ENCODE results near the gene TNS3. TPM values are rescaled to one million over a fixed set of nuclear protein-coding genes. Genes with fewer than 3 reads are reported as not detected.
"Not testable (repeated sequence)": the region's sequence is repeated elsewhere in the genome, so short reads cannot be mapped to it uniquely, and the experiment has no call there.

Gene TNS3
- total RNA-seq, 3 donors from 2014 or later: 2.6 to 3.4 (median 3.2) TPM

- DNase-seq (no peak), ATAC-seq (no peak)
- Mint-ChIP-seq H3K4me3 (no peak overlapping the region), H3K36me3 (ENCODE audit: insufficient read depth) (no peaks in the 10 kb centered on the region), H3K4me1 (ENCODE audit: low read depth) (no peaks in the 10 kb centered on the region), H3K27me3 (ENCODE audit: low read depth) (no peaks in the 10 kb centered on the region), H3K9me3 (peaks cover 3% of the 10 kb centered on the region)
Observed at GRCh38 chr7:47550788-47551470, 31.0 kb downstream of the TNS3 start.

DNA sequence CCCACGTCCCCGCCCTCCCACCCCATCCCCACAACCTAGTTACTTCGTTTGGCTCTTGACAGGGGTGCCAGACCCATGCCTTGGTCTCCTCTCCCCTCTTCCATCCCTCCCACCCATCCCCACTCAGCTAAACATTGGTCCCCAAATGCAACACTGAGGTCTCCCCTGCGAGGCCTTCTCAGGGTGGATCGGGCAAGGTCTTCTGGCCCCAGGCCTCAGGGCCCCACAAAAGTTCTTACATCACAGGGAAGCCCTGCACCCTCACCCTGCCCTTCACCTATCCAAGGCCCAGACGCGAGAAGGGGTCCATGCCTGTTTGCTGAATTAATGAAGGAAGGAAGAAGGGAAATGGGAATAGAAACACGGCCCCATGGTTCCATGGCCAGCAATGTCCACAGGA lies 32.0 kb downstream of the TNS3 start:
- Mint-ChIP-seq H3K4me3 (no peak overlapping the region), H3K4me1 (ENCODE audit: low read depth) (no peaks in the 10 kb centered on the region), H3K27me3 (ENCODE audit: low read depth) (no peaks in the 10 kb centered on the region), H3K36me3 (ENCODE audit: insufficient read depth) (no peaks in the 10 kb centered on the region), H3K9me3 (peaks cover 3% of the 10 kb centered on the region)
- no peak for DNase-seq
- ATAC-seq: no peak

DNA sequence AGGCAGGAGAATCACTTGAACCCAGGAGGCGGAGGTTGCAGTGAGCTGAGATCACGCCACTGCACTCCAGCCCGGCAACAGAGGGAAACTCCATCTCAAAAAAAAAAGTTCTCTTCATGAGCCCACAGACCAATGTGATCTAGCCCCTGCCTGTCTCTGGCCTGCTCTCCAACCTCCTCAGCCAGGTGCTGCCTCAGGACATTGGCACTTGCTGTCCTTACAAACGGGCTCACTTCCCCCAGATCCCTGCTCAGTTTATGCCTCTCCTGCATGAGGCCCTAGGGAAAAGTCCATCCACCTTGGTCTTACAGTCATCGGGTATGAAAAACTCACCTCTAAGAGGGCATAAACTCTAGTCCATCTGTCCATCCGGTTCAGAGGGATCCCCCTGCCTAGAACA lies 32.5 kb downstream of the TNS3 start:
- H3K9me3 Mint-ChIP-seq: peaks cover 3% of the 10 kb centered on the region
- H3K4me1 Mint-ChIP-seq (ENCODE audit: low read depth): no peaks in the 10 kb centered on the region
- DNase-seq (no peak), ATAC-seq (no peak)
- H3K27me3 Mint-ChIP-seq (ENCODE audit: low read depth): no peaks in the 10 kb centered on the region
- no peaks in the 10 kb centered on the region for H3K36me3 Mint-ChIP-seq (ENCODE audit: insufficient read depth)
- H3K4me3 Mint-ChIP-seq: no peak overlapping the region

DNA sequence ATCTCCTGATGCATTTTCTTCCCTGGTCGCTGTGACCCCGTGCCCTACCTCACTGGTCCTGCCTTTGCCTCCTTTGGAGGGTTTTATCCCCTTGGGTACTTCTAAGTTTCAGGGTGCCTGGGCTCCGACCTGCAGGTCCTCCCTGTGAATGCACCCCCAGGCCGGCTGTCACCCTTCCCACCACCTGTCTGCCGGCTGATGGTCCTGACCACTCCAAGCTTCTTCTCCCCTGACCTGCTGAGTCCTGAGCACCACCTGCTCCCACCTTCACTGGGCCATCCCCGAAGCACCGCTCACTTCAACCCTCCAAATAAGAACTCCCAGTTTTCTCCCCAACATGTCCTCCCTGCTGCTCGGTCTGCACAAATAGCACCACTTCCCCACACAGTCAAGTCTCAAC lies 33.4 kb downstream of the TNS3 start:
- peaks cover 3% of the 10 kb centered on the region for H3K9me3 Mint-ChIP-seq
- H3K36me3 Mint-ChIP-seq (ENCODE audit: insufficient read depth): no peaks in the 10 kb centered on the region
- no peaks in the 10 kb centered on the region for H3K27me3 Mint-ChIP-seq (ENCODE audit: low read depth)
- no peaks in the 10 kb centered on the region for H3K4me1 Mint-ChIP-seq (ENCODE audit: low read depth)
- no peak overlapping the region for H3K4me3 Mint-ChIP-seq
- no peak for ATAC-seq
- no peak for DNase-seq

DNA sequence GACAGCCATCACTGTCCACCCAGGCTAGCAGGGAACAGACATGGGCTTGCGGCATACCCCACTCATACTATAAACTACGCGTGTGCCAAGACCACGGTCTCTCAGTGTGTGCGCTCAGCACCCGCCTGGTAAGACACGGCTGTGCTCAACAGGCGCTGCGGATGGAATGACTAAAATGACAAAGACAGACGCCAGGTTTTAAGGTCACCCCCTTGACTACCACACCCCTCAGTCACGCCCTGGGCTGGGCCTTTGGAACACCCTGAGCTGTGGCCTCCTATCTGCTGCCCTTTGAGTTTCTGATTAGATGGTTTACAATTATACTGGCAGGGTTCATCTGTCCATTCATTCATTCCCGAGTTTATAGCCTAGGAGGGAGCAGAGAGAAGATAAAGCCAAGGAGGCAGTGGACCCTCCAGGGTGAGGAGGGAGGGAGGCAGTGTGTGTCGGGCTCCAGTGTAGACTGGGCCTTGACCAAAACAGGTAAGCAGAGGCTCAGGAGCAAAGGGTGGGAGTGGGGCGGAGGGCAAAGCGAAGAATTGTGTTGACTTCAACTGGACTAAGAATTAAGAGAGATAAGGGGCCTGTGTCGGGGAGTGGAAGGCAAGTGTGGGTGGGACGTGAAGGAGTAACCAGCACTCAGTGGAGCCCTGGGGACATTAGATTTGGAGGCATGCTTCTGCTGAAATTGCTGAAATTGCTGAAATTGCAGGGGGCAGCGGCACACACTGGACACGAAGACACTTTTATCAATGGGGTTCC lies 35.0 kb downstream of the TNS3 start:
- Mint-ChIP-seq H3K4me1 (ENCODE audit: low read depth) (no peaks in the 10 kb centered on the region), H3K4me3 (no peak overlapping the region), H3K9me3 (no peaks in the 10 kb centered on the region), H3K27me3 (ENCODE audit: low read depth) (no peaks in the 10 kb centered on the region), H3K36me3 (ENCODE audit: insufficient read depth) (no peaks in the 10 kb centered on the region)
- DNase-seq (no peak), ATAC-seq (no peak)

GRCh38 chr7:47546171-47546570 lies 35.7 kb downstream of the TNS3 start:
- no peaks in the 10 kb centered on the region for H3K36me3 Mint-ChIP-seq (ENCODE audit: insufficient read depth)
- no peak overlapping the region for H3K4me3 Mint-ChIP-seq
- no peaks in the 10 kb centered on the region for H3K27me3 Mint-ChIP-seq (ENCODE audit: low read depth)
- no peak for DNase-seq
- no peaks in the 10 kb centered on the region for H3K9me3 Mint-ChIP-seq
- no peaks in the 10 kb centered on the region for H3K4me1 Mint-ChIP-seq (ENCODE audit: low read depth)
- ATAC-seq: no peak

- Mint-ChIP-seq H3K36me3 (ENCODE audit: insufficient read depth) (no peaks in the 10 kb centered on the region), H3K9me3 (no peaks in the 10 kb centered on the region), H3K4me3 (no peak overlapping the region), H3K4me1 (ENCODE audit: low read depth) (no peaks in the 10 kb centered on the region), H3K27me3 (ENCODE audit: low read depth) (no peaks in the 10 kb centered on the region)
- no peak for DNase-seq
- no peak for ATAC-seq
Observed at GRCh38 chr7:47544416-47544815, 37.5 kb downstream of the TNS3 start.

DNA sequence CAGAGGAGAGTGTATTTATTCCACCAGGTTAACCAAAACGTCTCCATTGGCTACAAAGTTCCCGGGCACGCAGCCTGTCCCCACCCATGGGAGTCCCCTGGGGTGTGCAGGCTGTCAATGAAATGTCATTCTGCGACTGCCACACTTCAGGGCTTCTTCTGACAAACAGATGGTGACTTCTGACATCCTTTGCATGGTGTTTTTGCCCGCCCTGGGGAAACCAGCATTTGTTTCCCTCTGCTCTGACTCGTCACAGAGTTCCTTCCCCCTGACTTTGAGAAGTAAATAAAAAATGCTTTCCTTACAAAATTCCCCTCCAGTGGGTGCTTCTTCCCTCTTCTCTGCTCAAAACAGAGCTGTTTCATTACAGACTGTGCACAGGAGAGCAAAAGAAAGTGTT lies 38.2 kb downstream of the TNS3 start:
- DNase-seq: no peak
- Mint-ChIP-seq H3K4me1 (ENCODE audit: low read depth) (no peaks in the 10 kb centered on the region), H3K27me3 (ENCODE audit: low read depth) (peaks cover under 1% of the 10 kb centered on the region), H3K36me3 (ENCODE audit: insufficient read depth) (no peaks in the 10 kb centered on the region), H3K9me3 (no peaks in the 10 kb centered on the region), H3K4me3 (no peak overlapping the region)
- ATAC-seq: no peak

GRCh38 chr7:47543056-47543455 lies 38.9 kb downstream of the TNS3 start:
- DNase-seq (no peak), ATAC-seq (no peak)
- peaks cover 4% of the 10 kb centered on the region for H3K27me3 Mint-ChIP-seq (ENCODE audit: low read depth)
- H3K9me3 Mint-ChIP-seq: no peaks in the 10 kb centered on the region
- H3K36me3 Mint-ChIP-seq (ENCODE audit: insufficient read depth): no peaks in the 10 kb centered on the region
- no peaks in the 10 kb centered on the region for H3K4me1 Mint-ChIP-seq (ENCODE audit: low read depth)
- no peak overlapping the region for H3K4me3 Mint-ChIP-seq

DNA sequence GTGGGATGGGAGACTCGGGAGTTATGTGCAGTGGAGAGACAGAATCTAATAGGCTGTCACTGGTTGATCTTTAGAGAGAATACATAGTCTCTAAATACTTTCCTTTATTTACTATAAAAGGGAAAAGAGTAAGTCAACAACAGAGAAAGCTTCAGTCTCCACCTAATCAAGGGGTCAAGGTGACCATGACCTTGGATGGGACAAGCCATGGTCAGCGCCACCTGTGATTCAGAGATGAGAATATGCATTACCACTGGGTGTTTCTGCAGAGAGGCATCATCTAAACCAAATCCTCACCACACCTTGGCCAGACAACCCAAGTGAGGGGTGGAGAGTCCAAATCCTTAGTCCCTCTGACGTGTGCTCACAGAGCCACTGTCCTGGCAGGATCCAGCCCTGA lies 39.9 kb downstream of the TNS3 start:
- Mint-ChIP-seq H3K27me3 (ENCODE audit: low read depth) (peaks cover 6% of the 10 kb centered on the region), H3K36me3 (ENCODE audit: insufficient read depth) (no peaks in the 10 kb centered on the region), H3K4me1 (ENCODE audit: low read depth) (no peaks in the 10 kb centered on the region), H3K9me3 (no peaks in the 10 kb centered on the region), H3K4me3 (no peak overlapping the region)
- DNase-seq: no peak
- no peak for ATAC-seq

DNA sequence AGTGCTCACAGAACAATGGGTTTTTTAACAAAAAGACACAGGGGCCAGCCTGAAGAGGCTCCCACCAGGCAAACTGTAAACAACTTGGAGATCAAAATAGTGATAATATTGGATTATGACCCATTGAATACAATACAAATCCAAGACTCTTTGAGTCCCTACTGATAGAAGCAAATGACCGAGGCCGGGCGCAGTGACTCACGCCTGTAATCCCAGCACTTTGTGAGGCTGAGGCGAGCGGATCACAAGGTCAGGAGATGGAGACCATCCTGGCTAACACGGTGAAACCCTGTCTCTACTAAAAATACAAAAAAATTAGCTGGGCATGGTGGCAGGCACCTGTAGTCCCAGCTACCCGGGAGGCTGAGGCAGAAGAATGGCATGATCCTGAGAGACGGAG lies 40.4 kb downstream of the TNS3 start:
- not testable (repeated sequence) for H3K9me3 Mint-ChIP-seq; H3K36me3 Mint-ChIP-seq (ENCODE audit: insufficient read depth); ATAC-seq; DNase-seq; H3K4me1 Mint-ChIP-seq (ENCODE audit: low read depth); H3K4me3 Mint-ChIP-seq; H3K27me3 Mint-ChIP-seq (ENCODE audit: low read depth)

GRCh38 chr7:47540387-47541350 lies 41.2 kb downstream of the TNS3 start:
- Mint-ChIP-seq H3K27me3 (ENCODE audit: low read depth) (peaks cover 10% of the 10 kb centered on the region), H3K36me3 (ENCODE audit: insufficient read depth) (no peaks in the 10 kb centered on the region), H3K4me3 (no peak overlapping the region), H3K9me3 (no peaks in the 10 kb centered on the region), H3K4me1 (ENCODE audit: low read depth) (no peaks in the 10 kb centered on the region)
- DNase-seq: no peak
- ATAC-seq: no peak

- ATAC-seq (no peak), DNase-seq (no peak)
- no peaks in the 10 kb centered on the region for H3K9me3 Mint-ChIP-seq
- H3K27me3 Mint-ChIP-seq (ENCODE audit: low read depth): peaks cover 12% of the 10 kb centered on the region
- H3K4me3 Mint-ChIP-seq: no peak overlapping the region
- no peaks in the 10 kb centered on the region for H3K36me3 Mint-ChIP-seq (ENCODE audit: insufficient read depth)
- no peaks in the 10 kb centered on the region for H3K4me1 Mint-ChIP-seq (ENCODE audit: low read depth)
Observed at GRCh38 chr7:47540053-47540386, 41.9 kb downstream of the TNS3 start.

DNA sequence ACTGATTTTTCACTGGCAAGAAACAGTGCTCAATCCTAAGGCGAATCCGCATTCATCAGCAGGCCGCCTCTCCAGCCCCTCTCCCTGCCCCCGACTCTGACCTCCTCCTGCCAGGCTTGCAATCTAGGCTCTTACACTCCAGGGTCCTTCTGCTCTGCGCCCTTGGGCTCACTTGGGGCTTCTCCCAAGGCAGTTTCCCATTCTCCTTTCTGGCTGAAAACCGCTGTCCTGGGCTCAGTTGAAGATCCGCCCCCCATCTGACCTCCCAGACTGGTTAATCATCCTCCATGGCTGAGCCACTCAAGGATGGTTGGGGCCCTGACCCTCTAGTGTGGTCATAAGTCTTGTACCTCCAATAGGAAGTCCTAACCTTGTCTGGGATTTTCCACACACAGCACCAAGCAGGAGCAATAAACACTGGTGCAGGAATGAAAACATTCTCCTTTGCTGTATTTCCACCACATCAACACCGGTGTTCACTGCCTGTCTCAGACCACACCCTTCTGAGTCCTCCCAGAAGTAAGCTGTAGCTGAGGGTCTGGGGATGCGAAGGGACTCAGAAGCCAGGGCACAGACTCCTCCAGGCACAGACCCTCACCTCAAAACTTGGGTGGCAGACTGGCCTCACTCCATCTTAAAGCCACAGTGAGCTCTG lies 42.4 kb downstream of the TNS3 start:
- Mint-ChIP-seq H3K4me1 (ENCODE audit: low read depth) (no peaks in the 10 kb centered on the region), H3K36me3 (ENCODE audit: insufficient read depth) (no peaks in the 10 kb centered on the region), H3K9me3 (no peaks in the 10 kb centered on the region), H3K4me3 (no peak overlapping the region), H3K27me3 (ENCODE audit: low read depth) (peaks cover 12% of the 10 kb centered on the region)
- DNase-seq (no peak), ATAC-seq (no peak)
